Lower lobe of right lung (tissue), 2 donors: Measurements from ENCODE around the gene CDK11B. TPM values are rescaled to one million over a fixed set of nuclear protein-coding genes. Genes with fewer than 3 reads are reported as not detected.
A peak's percentile ranks its signal among the peaks of the same experiment; 100 is the strongest.

Source experiments
- ATAC-seq, 2 donors: fragments of 200-7000 bp; cut with Tn5 transposase; one replicate each; pipeline ENCODE4 v1.9.1; 2020 to 2022; ENCODE audit warnings: mild to moderate bottlenecking in 2 of 2, moderate library complexity in 2 of 2
- DNase-seq: peaks from one replicate; pipeline ENCODE4 v3.0.0-alpha.2; 2020
- H3K27ac ChIP-seq: fragments of 200-600 bp; one replicate; pipeline ENCODE4 v1.8.0; 2022
- H3K27me3 ChIP-seq: fragments of 200-600 bp; one replicate; pipeline ENCODE4 v1.8.0; 2022; ENCODE audit warnings: low read depth
- H3K36me3 ChIP-seq: fragments of 200-600 bp; one replicate; pipeline ENCODE4 v1.8.0; 2022; ENCODE audit warnings: mild to moderate bottlenecking
- H3K4me1 ChIP-seq: fragments of 200-600 bp; one replicate; pipeline ENCODE4 v1.8.0; 2022
- H3K4me3 ChIP-seq: fragments of 200-600 bp; one replicate; pipeline ENCODE4 v1.8.0; 2022; ENCODE audit warnings: mild to moderate bottlenecking
- H3K9me3 ChIP-seq: fragments of 200-600 bp; one replicate; pipeline ENCODE4 v1.8.0; 2022
- CTCF ChIP-seq: fragments of 200-600 bp; IDR thresholded peaks from one replicate; pipeline ENCODE4 v1.8.0; 2022; ENCODE audit warnings: antibody characterized with exemption, mild to moderate bottlenecking
- intact Hi-C: fragments of 100-400 bp; cut with DNase I; formaldehyde crosslinking; loops from one replicate; pipeline ENCODE4 v1.11.0; 2022
- total RNA-seq: library from RNA; stranded (reverse); fragmentation: NEBNext Ultra II Directional; extraction: Animal tissue kit (Norgen Biotek cat#: 25700); gene quantifications from one replicate; pipeline ENCODE4 v1.2.1, GENCODE V29; 2021
- donor health status: DM: no; HTN: yes; CAD: no; lungs with severe emphysema.

CDK11B gene
- total RNA-seq, 1 donor from 2014 or later, result 23.0 TPM

GRCh38 chr1:1628754-1629429 is 29.9 kb downstream of the CDK11B start:
- Histone ChIP-seq H3K4me1 (peaks cover 15% of the 10 kb centered on the region), H3K27me3 (peaks cover 21% of the 10 kb centered on the region), H3K9me3 (no peaks in the 10 kb centered on the region), H3K4me3 (peak overlapping the region; percentile 41), H3K36me3 (peaks cover 14% of the 10 kb centered on the region), H3K27ac (peak overlapping the region; percentile 18)
- no peak for TF ChIP-seq CTCF
- intact Hi-C loops, result no loop called here
- DNase-seq (peak; percentile 46), ATAC-seq (no peak)

- Histone ChIP-seq H3K36me3 (peaks cover 14% of the 10 kb centered on the region), H3K27ac (no peak overlapping the region), H3K4me1 (peaks cover 15% of the 10 kb centered on the region), H3K27me3 (peaks cover 21% of the 10 kb centered on the region), H3K9me3 (no peaks in the 10 kb centered on the region), H3K4me3 (no peak overlapping the region)
- DNase-seq (peak; percentile 48), ATAC-seq (no peak)
- intact Hi-C loops, result no loop called here
- no peak for TF ChIP-seq CTCF
Observed at GRCh38 chr1:1627829-1628753, 30.7 kb downstream of the CDK11B start.

- peak; percentile 45 for DNase-seq
- no peaks in the 10 kb centered on the region for H3K9me3 ChIP-seq
- H3K4me3 ChIP-seq, result no peak overlapping the region
- intact Hi-C loops, result no loop called here
- no peak for ATAC-seq
- H3K27ac ChIP-seq, result no peak overlapping the region
- H3K36me3 ChIP-seq, result peaks cover 14% of the 10 kb centered on the region
- TF ChIP-seq CTCF, result no peak
- H3K4me1 ChIP-seq, result peaks cover 15% of the 10 kb centered on the region
- H3K27me3 ChIP-seq, result peaks cover 21% of the 10 kb centered on the region
Observed at GRCh38 chr1:1627261-1627828, 31.5 kb downstream of the CDK11B start.

- Histone ChIP-seq H3K27me3 (peaks cover 13% of the 10 kb centered on the region), H3K9me3 (no peaks in the 10 kb centered on the region), H3K4me3 (no peak overlapping the region), H3K27ac (no peak overlapping the region), H3K36me3 (peaks cover 14% of the 10 kb centered on the region), H3K4me1 (peaks cover 8% of the 10 kb centered on the region)
- intact Hi-C loops, result no loop called here
- ATAC-seq (no peak), DNase-seq (peak; percentile 42)
- TF ChIP-seq CTCF, result no peak
Observed at GRCh38 chr1:1626207-1627141, 32.3 kb downstream of the CDK11B start.

GRCh38 chr1:1625824-1626206 is 33.0 kb downstream of the CDK11B start:
- TF ChIP-seq CTCF, result no peak
- H3K4me1 ChIP-seq, result peaks cover 3% of the 10 kb centered on the region
- H3K27ac ChIP-seq, result no peak overlapping the region
- DNase-seq (no peak), ATAC-seq (no peak)
- peaks cover 7% of the 10 kb centered on the region for H3K27me3 ChIP-seq
- peaks cover 14% of the 10 kb centered on the region for H3K36me3 ChIP-seq
- no peaks in the 10 kb centered on the region for H3K9me3 ChIP-seq
- intact Hi-C loops, result no loop called here
- H3K4me3 ChIP-seq, result no peak overlapping the region
